ACC112 (cell line): ENCODE measurements around the gene MCF2L.

Source experiments
- H2AFZ ChIP-seq: fragments of 200-600 bp; sonication (generic); one replicate; pipeline ENCODE4 v1.6.0; 2017; ENCODE audit warnings: antibody characterized with exemption, low read length; ENCODE audit not compliant: unreplicated experiment
- H3K27ac ChIP-seq: fragments of 200-600 bp; sonication (generic); 2 replicates; pipeline ENCODE4 v1.5.1; 2014; ENCODE audit warnings: low read depth, mild to moderate bottlenecking, antibody characterized with exemption, low read length, moderate library complexity
- H3K27me3 ChIP-seq: fragments of 200-600 bp; sonication (generic); 2 replicates; pipeline ENCODE4 v1.6.1; 2014; ENCODE audit warnings: mild to moderate bottlenecking, antibody characterized with exemption, low read length, moderate library complexity, mixed read lengths; ENCODE audit not compliant: insufficient read depth
- H3K36me3 ChIP-seq: fragments of 200-600 bp; sonication (generic); 2 replicates; pipeline ENCODE4 v1.6.1; 2016; ENCODE audit warnings: mild to moderate bottlenecking, antibody characterized with exemption, low read length, moderate library complexity, mixed read lengths; ENCODE audit not compliant: insufficient read depth
- H3K4me1 ChIP-seq: fragments of 200-600 bp; sonication (generic); one replicate; pipeline ENCODE4 v1.6.1; 2016; ENCODE audit warnings: low read length, mixed read lengths; ENCODE audit not compliant: insufficient read depth, unreplicated experiment, control insufficient read depth
- H3K4me3 ChIP-seq: fragments of 200-600 bp; sonication (generic); 2 replicates; pipeline ENCODE4 v1.5.1; 2014; ENCODE audit warnings: mild to moderate bottlenecking, low read depth, low read length
- H3K79me2 ChIP-seq: fragments of 200-600 bp; sonication (generic); one replicate; pipeline ENCODE4 v1.6.0; 2016; ENCODE audit warnings: low read length; ENCODE audit not compliant: control insufficient read depth, unreplicated experiment, insufficient read depth

The MCF2L gene

GRCh38 chr13:112947796-112948195, 21.2 kb upstream of the MCF2L start:
- no peak overlapping the region for H2AFZ ChIP-seq
- no peaks in the 10 kb centered on the region for H3K79me2 ChIP-seq
- no peak overlapping the region for H3K4me3 ChIP-seq
- no peak overlapping the region for H3K27ac ChIP-seq
- H3K36me3 ChIP-seq = no peaks in the 10 kb centered on the region
- peaks cover 93% of the 10 kb centered on the region for H3K27me3 ChIP-seq
- no peaks in the 10 kb centered on the region for H3K4me1 ChIP-seq

- H3K36me3 ChIP-seq = no peaks in the 10 kb centered on the region
- H3K79me2 ChIP-seq = no peaks in the 10 kb centered on the region
- H3K4me3 ChIP-seq = no peak overlapping the region
- no peak overlapping the region for H2AFZ ChIP-seq
- H3K27me3 ChIP-seq = peaks cover 96% of the 10 kb centered on the region
- H3K4me1 ChIP-seq = no peaks in the 10 kb centered on the region
- H3K27ac ChIP-seq = no peak overlapping the region
Observed at GRCh38 chr13:112951674-112952371, 17.2 kb upstream of the MCF2L start.

DNA sequence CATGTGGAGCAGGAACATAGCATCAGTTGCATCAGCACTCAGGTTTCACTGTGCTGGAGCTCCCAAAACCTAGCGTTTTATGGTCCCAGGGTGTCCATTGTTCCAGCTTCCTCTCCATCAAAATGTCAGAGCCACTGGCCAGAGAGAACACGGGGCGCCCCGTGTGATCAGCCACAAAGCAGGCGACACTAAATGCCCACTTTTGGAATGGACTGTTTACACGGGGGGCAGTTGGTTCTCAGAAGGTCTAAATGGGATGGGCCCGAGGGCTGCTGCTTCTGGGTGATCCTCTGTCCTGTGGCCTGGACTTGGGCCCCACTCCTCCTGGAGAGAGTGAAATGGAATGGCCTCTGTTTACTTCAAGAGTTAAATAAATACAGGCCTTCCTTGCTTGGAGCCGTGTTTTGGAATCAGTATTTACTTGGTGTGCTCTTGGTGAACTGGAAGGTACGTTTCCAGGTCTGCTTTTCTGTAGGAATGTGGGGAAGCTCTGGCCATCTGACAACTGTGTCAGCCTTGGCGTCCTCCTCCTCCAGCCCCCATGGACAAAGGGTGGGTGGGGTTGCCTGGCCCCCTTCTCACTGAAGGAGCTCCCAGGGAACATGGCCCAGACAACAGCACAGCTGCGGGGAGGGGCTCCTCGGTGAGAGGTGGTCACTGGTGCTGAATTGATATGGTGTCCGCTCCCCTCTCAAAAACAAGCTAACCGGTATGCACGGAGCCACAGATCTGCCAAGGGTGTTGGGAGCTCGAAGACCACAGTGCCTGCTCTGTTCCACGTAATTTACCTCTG, 16.1 kb upstream of the MCF2L start:
- Histone ChIP-seq H3K4me1 (no peaks in the 10 kb centered on the region), H3K79me2 (no peaks in the 10 kb centered on the region), H3K4me3 (no peak overlapping the region), H3K27ac (no peak overlapping the region), H2AFZ (no peak overlapping the region), H3K27me3 (peaks cover 88% of the 10 kb centered on the region), H3K36me3 (no peaks in the 10 kb centered on the region)

DNA sequence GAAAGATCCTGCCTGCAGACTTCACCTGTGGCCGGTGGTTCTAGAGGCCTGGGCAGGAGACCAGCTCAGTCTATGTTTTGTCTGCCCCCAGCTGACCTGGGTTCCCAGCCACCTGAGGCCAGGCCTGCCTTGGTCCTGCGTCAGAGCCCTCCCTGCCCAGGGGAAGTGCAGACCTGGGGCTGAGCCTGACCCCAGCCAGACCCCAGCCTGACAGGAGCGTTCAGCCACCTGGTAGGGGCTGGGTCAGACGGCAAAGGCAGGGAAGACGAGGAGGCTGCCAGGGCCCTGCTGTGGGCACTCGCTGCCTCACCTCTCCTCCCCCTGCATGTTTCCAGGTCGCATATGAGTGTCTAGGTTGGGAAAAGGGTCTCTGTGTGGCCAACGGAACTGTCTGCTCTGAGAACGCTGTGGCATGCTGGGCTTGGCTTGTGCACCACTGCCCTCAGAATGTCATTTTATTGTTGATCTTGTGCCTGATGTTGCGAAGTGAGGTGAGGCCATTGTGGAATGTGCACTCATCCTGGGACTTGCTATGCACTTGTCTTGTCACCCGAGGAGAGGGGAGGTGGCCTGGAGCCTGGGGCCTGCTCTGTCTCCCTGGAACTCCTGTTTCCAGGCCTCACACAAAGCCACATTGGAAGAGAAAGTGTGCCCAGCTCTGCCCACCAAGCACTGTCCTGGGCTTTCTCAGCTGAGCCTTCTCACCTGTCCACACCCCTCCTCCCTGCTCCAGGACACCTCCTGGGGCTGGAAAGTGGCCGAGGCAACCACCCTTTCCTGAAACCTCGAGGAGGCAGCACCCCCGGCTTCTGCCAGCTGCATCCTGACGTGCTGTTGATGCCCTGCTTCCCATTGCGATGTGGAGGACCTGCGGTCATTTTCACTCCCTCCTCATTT, 15.2 kb upstream of the MCF2L start:
- Histone ChIP-seq H3K79me2 (no peaks in the 10 kb centered on the region), H3K4me1 (no peaks in the 10 kb centered on the region), H3K27ac (no peak overlapping the region), H3K4me3 (no peak overlapping the region), H3K27me3 (peaks cover 80% of the 10 kb centered on the region), H3K36me3 (no peaks in the 10 kb centered on the region), H2AFZ (no peak overlapping the region)

DNA sequence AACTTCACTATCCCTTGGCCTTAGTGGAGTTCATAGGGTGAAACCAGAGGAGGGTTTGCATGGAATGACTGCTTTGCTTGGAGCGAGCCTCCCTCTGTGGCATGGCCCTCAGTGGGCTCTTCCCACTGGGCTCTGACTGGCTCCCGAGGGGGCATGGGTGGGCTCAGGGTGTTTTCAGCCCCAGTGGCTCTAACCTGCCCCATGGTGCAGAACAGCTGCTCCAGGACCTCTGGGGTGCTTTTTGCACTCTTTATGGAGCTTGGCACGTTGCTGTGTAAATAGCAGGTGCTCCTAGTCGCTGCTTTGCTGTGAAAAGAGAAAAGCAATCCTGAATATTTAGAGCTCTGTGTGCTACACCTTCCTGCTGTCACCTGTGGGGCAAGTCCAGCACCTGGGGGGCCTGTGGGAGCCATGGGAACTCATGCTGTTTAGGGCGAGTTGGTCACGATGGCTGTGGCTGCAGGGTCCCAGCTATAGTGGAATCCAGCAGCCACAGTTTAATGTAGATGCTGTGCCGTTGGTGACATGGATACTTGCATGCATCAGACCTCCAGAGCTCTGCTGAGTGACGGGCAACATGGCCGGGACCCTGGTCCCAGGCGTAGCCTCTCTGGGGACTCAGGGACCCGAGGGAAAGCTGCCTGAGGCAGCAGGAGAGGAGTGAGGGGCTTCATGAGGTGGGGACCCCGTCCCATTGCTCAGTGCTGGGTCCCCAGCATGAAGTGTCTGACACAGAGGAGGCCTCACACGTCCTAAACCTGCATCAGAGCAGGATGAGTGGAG, 14.3 kb upstream of the MCF2L start:
- no peak overlapping the region for H2AFZ ChIP-seq
- H3K4me1 ChIP-seq = no peaks in the 10 kb centered on the region
- no peak overlapping the region for H3K4me3 ChIP-seq
- peaks cover 78% of the 10 kb centered on the region for H3K27me3 ChIP-seq
- no peaks in the 10 kb centered on the region for H3K79me2 ChIP-seq
- H3K36me3 ChIP-seq = no peaks in the 10 kb centered on the region
- no peak overlapping the region for H3K27ac ChIP-seq

DNA sequence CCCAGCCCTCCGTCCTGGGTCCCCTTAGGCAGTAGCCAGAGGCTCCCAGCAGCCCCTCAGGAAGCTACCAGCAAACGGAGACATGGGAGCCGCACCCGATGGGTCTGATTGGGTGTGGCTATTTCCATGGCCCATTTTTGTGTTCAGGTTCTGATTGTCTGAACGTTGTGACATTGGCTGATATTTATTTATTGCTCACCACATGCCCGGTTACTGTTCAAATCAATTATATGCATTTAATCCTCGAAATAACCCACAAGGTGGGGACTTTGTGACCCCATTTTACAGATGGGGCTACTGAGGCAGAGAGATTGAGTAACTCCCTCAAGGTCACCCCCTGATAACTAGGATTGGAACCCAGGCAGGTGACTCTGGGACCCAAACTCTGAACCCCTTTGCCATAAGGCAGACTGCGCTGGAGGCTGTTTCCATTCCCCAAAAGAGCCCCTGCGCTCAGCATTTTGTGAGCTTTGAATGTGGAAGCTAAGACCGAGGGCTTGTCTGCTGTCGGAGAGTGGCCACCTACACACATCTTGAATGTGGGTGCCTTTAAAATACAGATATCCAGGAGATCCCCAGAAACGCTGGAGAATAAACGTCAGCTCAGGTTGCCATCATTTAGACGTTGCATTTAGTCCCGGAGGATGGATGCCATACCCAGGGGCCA, 13.6 kb upstream of the MCF2L start:
- no peaks in the 10 kb centered on the region for H3K79me2 ChIP-seq
- H3K27me3 ChIP-seq = peaks cover 78% of the 10 kb centered on the region
- H3K4me1 ChIP-seq = no peaks in the 10 kb centered on the region
- H3K36me3 ChIP-seq = no peaks in the 10 kb centered on the region
- no peak overlapping the region for H3K4me3 ChIP-seq
- H2AFZ ChIP-seq = no peak overlapping the region
- no peak overlapping the region for H3K27ac ChIP-seq

GRCh38 chr13:112955956-112956355, 13.1 kb upstream of the MCF2L start:
- Histone ChIP-seq H3K36me3 (no peaks in the 10 kb centered on the region), H3K79me2 (no peaks in the 10 kb centered on the region), H3K27me3 (peaks cover 74% of the 10 kb centered on the region), H3K4me3 (no peak overlapping the region), H2AFZ (no peak overlapping the region), H3K27ac (no peak overlapping the region), H3K4me1 (no peaks in the 10 kb centered on the region)

GRCh38 chr13:112956571-112957294, 12.3 kb upstream of the MCF2L start:
- Histone ChIP-seq H3K27ac (no peak overlapping the region), H2AFZ (no peak overlapping the region), H3K79me2 (no peaks in the 10 kb centered on the region), H3K36me3 (no peaks in the 10 kb centered on the region), H3K4me1 (no peaks in the 10 kb centered on the region), H3K27me3 (peaks cover 66% of the 10 kb centered on the region), H3K4me3 (no peak overlapping the region)

DNA sequence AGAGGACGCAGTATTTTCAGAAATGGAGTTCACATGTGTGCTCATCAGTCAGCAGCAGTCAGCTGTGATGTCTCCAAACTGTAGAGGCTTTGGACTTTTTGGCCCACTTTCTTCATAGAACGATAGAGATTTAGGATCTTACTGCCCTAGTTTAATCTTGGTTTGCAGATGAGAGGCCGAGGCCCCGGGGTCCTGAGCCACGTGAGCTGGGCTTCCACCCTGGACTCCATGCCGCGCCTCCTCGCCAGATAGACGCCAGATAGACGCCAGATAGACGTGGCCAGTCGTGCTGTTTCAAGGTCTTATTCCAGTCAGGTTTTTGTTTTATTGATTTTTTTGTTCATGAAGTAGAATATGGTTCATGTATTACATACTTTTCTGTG, 11.7 kb upstream of the MCF2L start:
- Histone ChIP-seq H3K79me2 (no peaks in the 10 kb centered on the region), H3K36me3 (no peaks in the 10 kb centered on the region), H3K4me1 (no peaks in the 10 kb centered on the region), H3K4me3 (no peak overlapping the region), H3K27ac (no peak overlapping the region), H3K27me3 (peaks cover 62% of the 10 kb centered on the region), H2AFZ (no peak overlapping the region)
